IMR-90 (cell line): ENCODE data around the gene CFAP300. TPM values are rescaled to one million over a fixed set of nuclear protein-coding genes. Genes with fewer than 3 reads are reported as not detected.

Experiments
- ATAC-seq: fragments of 200-7000 bp; cut with Tn5 transposase; 2 replicates; pipeline ENCODE4 v1.9.1; 2020; ENCODE audit warnings: low read depth, mild to moderate bottlenecking, moderate library complexity
- BruUV-seq: library from RNA; stranded (reverse); fragments of 400-500 nt; replicated peaks from 2 replicates; lab custom pipeline; 2021; lab: Mats Ljungman, UMichigan
- CTCF ChIA-PET: fragments of 300-600 bp; formaldehyde crosslinking; extraction: SDS; loops from one replicate; lab custom pipeline; 2021; ENCODE audit warnings: antibody characterized with exemption; lab: Yijun Ruan, JAX
- POLR2A ChIA-PET: fragments of 300-600 bp; sonication (Branson Sonifier 250); formaldehyde crosslinking; loops from one replicate; lab custom pipeline; 2022; ENCODE audit warnings: antibody characterized with exemption; ENCODE audit not compliant: unreplicated experiment; lab: Charles Lee
- DNase-seq: peaks from one replicate; pipeline ENCODE4 v3.0.0; 2013
- H2AFZ ChIP-seq: replicated peaks from 2 replicates; pipeline ENCODE3; 2013; ENCODE audit warnings: low read length, mild to moderate bottlenecking; ENCODE audit not compliant: poor library complexity
- H2AK5ac ChIP-seq: 2 replicates; pipeline ENCODE4 v1.6.1; 2013; ENCODE audit warnings: low read depth, low read length, inconsistent platforms
- H2AK9ac ChIP-seq: replicated peaks from 2 replicates; pipeline ENCODE3; 2013; ENCODE audit warnings: mild to moderate bottlenecking, low read depth, low read length, moderate library complexity; ENCODE audit not compliant: poor library complexity
- H2BK120ac ChIP-seq: 2 replicates; pipeline ENCODE4 v1.6.1; 2013; ENCODE audit warnings: low read depth, low read length, inconsistent platforms
- H2BK15ac ChIP-seq: 3 replicates; pipeline ENCODE4 v1.6.1; 2013; ENCODE audit warnings: low read depth, low read length, inconsistent platforms
- H2BK20ac ChIP-seq: 2 replicates; pipeline ENCODE4 v1.6.1; 2013; ENCODE audit warnings: low read depth, mild to moderate bottlenecking, inconsistent platforms, low read length, moderate library complexity
- H2BK5ac ChIP-seq: 2 replicates; pipeline ENCODE4 v1.6.1; 2013; ENCODE audit warnings: mild to moderate bottlenecking, low read depth, low read length, inconsistent platforms; ENCODE audit not compliant: poor library complexity, severe bottlenecking
- H3K14ac ChIP-seq: replicated peaks from 2 replicates; pipeline ENCODE4 v1.6.1; 2013; ENCODE audit warnings: low read depth, low read length, inconsistent platforms
- H3K18ac ChIP-seq: 2 replicates; pipeline ENCODE4 v1.6.1; 2013; ENCODE audit warnings: low read depth, low read length, control low read depth
- H3K23ac ChIP-seq: 2 replicates; pipeline ENCODE4 v1.6.1; 2013; ENCODE audit warnings: low read depth, low read length, inconsistent platforms
- H3K27ac ChIP-seq: 2 replicates; pipeline ENCODE4 v1.5.1; 2013; ENCODE audit warnings: mild to moderate bottlenecking, control low read depth, low read length; ENCODE audit not compliant: insufficient read depth
- H3K27me3 ChIP-seq: 2 replicates; pipeline ENCODE4 v1.6.1; 2013; ENCODE audit warnings: low read length; ENCODE audit not compliant: control insufficient read depth, insufficient read depth
- H3K36me3 ChIP-seq: 2 replicates; pipeline ENCODE4 v1.6.1; 2013; ENCODE audit warnings: low read length, mixed read lengths; ENCODE audit not compliant: control insufficient read depth, insufficient read depth
- H3K4ac ChIP-seq: 2 replicates; pipeline ENCODE4 v1.6.1; 2013; ENCODE audit warnings: low read depth, low read length, inconsistent platforms
- H3K4me1 ChIP-seq: 2 replicates; pipeline ENCODE4 v1.6.1; 2013; ENCODE audit warnings: low read length, mixed read lengths; ENCODE audit not compliant: control insufficient read depth, insufficient read depth
- H3K4me2 ChIP-seq: 2 replicates; pipeline ENCODE4 v1.6.1; 2013; ENCODE audit warnings: low read depth, mild to moderate bottlenecking, control low read depth, low read length, moderate library complexity
- H3K4me3 ChIP-seq: 2 replicates; pipeline ENCODE4 v1.5.1; 2013; ENCODE audit warnings: low read depth, mild to moderate bottlenecking, control low read depth, low read length, moderate library complexity; ENCODE audit not compliant: insufficient read depth
- H3K56ac ChIP-seq: 2 replicates; pipeline ENCODE4 v1.6.1; 2013; ENCODE audit warnings: low read length, inconsistent platforms; ENCODE audit not compliant: insufficient read depth; ENCODE audit errors: extremely low read depth
- H3K79me1 ChIP-seq, 2 experiments: 2 replicates each; pipeline ENCODE4 v1.6.1; 2013; ENCODE audit warnings: low read length in 2 of 2, inconsistent platforms in 1 of 2, low read depth in 1 of 2
- H3K9ac ChIP-seq: 2 replicates; pipeline ENCODE4 v1.6.1; 2013; ENCODE audit warnings: low read depth, low read length, control low read depth
- H3K9me1 ChIP-seq: 2 replicates; pipeline ENCODE4 v1.6.1; 2013; ENCODE audit warnings: low read length, inconsistent platforms; ENCODE audit not compliant: insufficient read depth
- H3K9me3 ChIP-seq: 2 replicates; pipeline ENCODE4 v1.6.1; 2013; ENCODE audit warnings: low read length; ENCODE audit not compliant: control insufficient read depth, insufficient read depth
- H4K20me1 ChIP-seq: 2 replicates; pipeline ENCODE4 v1.6.1; 2013; ENCODE audit warnings: low read length, inconsistent platforms; ENCODE audit not compliant: insufficient read depth
- H4K5ac ChIP-seq: 2 replicates; pipeline ENCODE4 v1.6.1; 2013; ENCODE audit warnings: mild to moderate bottlenecking, low read depth, low read length, control low read depth
- H4K8ac ChIP-seq, 2 experiments: 2 replicates each; pipeline ENCODE4 v1.6.1; 2013; ENCODE audit warnings: low read depth in 2 of 2, low read length in 2 of 2, control low read depth in 1 of 2, inconsistent platforms in 1 of 2
- H4K91ac ChIP-seq: 2 replicates; pipeline ENCODE4 v1.6.1; 2013; ENCODE audit warnings: low read depth, low read length, inconsistent platforms; ENCODE audit not compliant: insufficient read depth
- CEBPB ChIP-seq: IDR thresholded peaks from 2 replicates; pipeline ENCODE4 v1.6.1; 2012; ENCODE audit warnings: low read depth, low read length, improper control_type of control experiment
- CHD1 ChIP-seq: IDR thresholded peaks from 2 replicates; pipeline ENCODE4 v1.6.1; 2012; ENCODE audit warnings: low read depth, low read length, improper control_type of control experiment
- FOS ChIP-seq: fragments of 150-350 bp; IDR thresholded peaks from 2 replicates; pipeline ENCODE4 v1.6.1; 2016; ENCODE audit warnings: low read depth, low read length
- MAFK ChIP-seq: IDR thresholded peaks from 2 replicates; pipeline ENCODE4 v1.6.1; 2012; ENCODE audit warnings: low read depth, low read length, improper control_type of control experiment
- MAZ ChIP-seq: IDR thresholded peaks from 2 replicates; pipeline ENCODE4 v1.6.1; 2012; ENCODE audit warnings: low read depth, mild to moderate bottlenecking, low read length, improper control_type of control experiment, moderate library complexity, borderline replicate concordance
- POLR2A ChIP-seq: IDR thresholded peaks from 2 replicates; pipeline ENCODE4 v1.6.1; 2012; ENCODE audit warnings: mild to moderate bottlenecking, low read depth, low read length
- RAD21 ChIP-seq: IDR thresholded peaks from 2 replicates; pipeline ENCODE4 v1.6.1; 2012; ENCODE audit warnings: low read length, improper control_type of control experiment
- RFX5 ChIP-seq: IDR thresholded peaks from 2 replicates; pipeline ENCODE4 v1.8.0; 2012; ENCODE audit warnings: low read depth, mild to moderate bottlenecking, low read length, moderate library complexity
- SMC3 ChIP-seq: fragments of 150-350 bp; IDR thresholded peaks from 2 replicates; pipeline ENCODE4 v1.6.1; 2016; ENCODE audit warnings: low read depth, mild to moderate bottlenecking, antibody characterized with exemption, low read length, moderate library complexity
- USF2 ChIP-seq: fragments of 150-350 bp; IDR thresholded peaks from 2 replicates; pipeline ENCODE4 v1.6.1; 2017; ENCODE audit warnings: mild to moderate bottlenecking, antibody characterized with exemption, low read length, low read depth
- WGBS, 2 experiments: methylation state at CpG; one replicate each; pipeline versions ENCODE4 v1.1.5 to v1.1.7; 2013; ENCODE audit warnings: missing lambda C conversion rate in 2 of 2; ENCODE audit not compliant: insufficient read length in 1 of 2; ENCODE audit errors: extremely low coverage in 2 of 2; 5-methylcytosine and 5-hydroxymethylcytosine counted together
- dilution Hi-C: fragments of 300-500 bp; cut with HindIII; formaldehyde crosslinking; loops from one replicate; pipeline ENCODE4 v1.14.3; 2018; ENCODE audit warnings: low sequenced_read_pairs; ENCODE audit not compliant: unreplicated experiment
- in situ Hi-C: fragments of 300-500 bp; cut with MboI; formaldehyde crosslinking; loops from 3 replicates; pipeline ENCODE4 v1.14.3; 2019; ENCODE audit warnings: low sequenced_read_pairs, inconsistent platforms, mixed read lengths
- intact Hi-C: fragments of 100-400 bp; cut with micrococcal nuclease; formaldehyde crosslinking; loops from 2 replicates; pipeline ENCODE4 v1.10.0; 2022
- polyA plus RNA-seq, 3 experiments: library from polyadenylated mRNA; depleted of rRNA; stranded (reverse); fragments of >200 nt; gene quantifications; 2 replicates each; pipeline ENCODE4 v1.2.3, GENCODE V29; 2012; ENCODE audit warnings: low replicate concordance in 1 of 3
- total RNA-seq: library from RNA; depleted of rRNA; stranded (reverse); fragments of >200 nt; gene quantifications from 2 replicates; pipeline ENCODE4 v1.2.3, GENCODE V29; 2012
- TF ChIP-seq, protein P1 (sequence below): fragments of 150-350 bp; IDR thresholded peaks from 2 replicates; pipeline ENCODE4 v1.6.1; 2016; ENCODE audit warnings: low read depth, mild to moderate bottlenecking, low read length, moderate library complexity, borderline replicate concordance
- TF ChIP-seq, protein P2 (sequence below): conservative IDR thresholded peaks from 2 replicates; pipeline ENCODE4 v1.5.1; 2012; ENCODE audit warnings: mild to moderate bottlenecking, low read depth, low read length, improper control_type of control experiment

CFAP300 gene
- total and polyA plus RNA-seq, 2 of the 4 experiments (the other 2 are of a cell fraction): 0.90 to 1.8 TPM

- Histone ChIP-seq H3K27me3 (no peaks in the 10 kb centered on the region), H3K18ac (peak overlapping the region; percentile 99), H3K4ac (peak overlapping the region; percentile 99), H3K27ac (peak overlapping the region; percentile 100), H3K56ac (peak overlapping the region; percentile 97), H3K9ac (peak overlapping the region; percentile 96), H2AK5ac (peak overlapping the region; percentile 47; the same call in 1 of the 2 replicates), H4K8ac (peak overlapping the region; percentile 73 to 77), H3K4me3 (peak overlapping the region; percentile 89), H4K91ac (peak overlapping the region; percentile 84), H2BK20ac (peak overlapping the region; percentile 60), H3K36me3 (peaks cover 6% of the 10 kb centered on the region), H2AFZ (no peak overlapping the region), H2BK5ac (peak overlapping the region; percentile 97), H3K4me1 (peaks cover 11% of the 10 kb centered on the region), H2BK15ac (peak overlapping the region; percentile 55; the same call in 2 of the 3 replicates), H3K4me2 (peak overlapping the region; percentile 100), H3K9me3 (no peaks in the 10 kb centered on the region), H4K5ac (peak overlapping the region; percentile 83), H3K23ac (peak overlapping the region; percentile 97), H3K14ac (peak overlapping the region; percentile 99), H2AK9ac (peak overlapping the region; percentile 17), H2BK120ac (peak overlapping the region; percentile 95), H4K20me1 (peaks cover 13% of the 10 kb centered on the region; the same call in 1 of the 2 replicates), H3K9me1 (no peaks in the 10 kb centered on the region; the same call in 1 of the 2 replicates), H3K79me1 (peaks cover 0 to 26% of the 10 kb centered on the region in 2 experiments; a peak in 2 of 4 replicates)
- dilution Hi-C loops (no loop called here), intact Hi-C loops (loop anchor here (1.0 to 5.0 kb wide), 4 partner anchors 60 to 235 kb away; partner anchors contain the start of gene BIRC2), in situ Hi-C loops (no loop called here)
- ChIA-PET POLR2A (no interaction called here), CTCF (no interaction called here)
- BruUV-seq: no TSS peak
- DNase-seq: peak; percentile 26
- TF ChIP-seq MAFK: no peak
- no peak for TF ChIP-seq RFX5
- TF ChIP-seq RAD21: no peak
- TF ChIP-seq, protein P1, sequence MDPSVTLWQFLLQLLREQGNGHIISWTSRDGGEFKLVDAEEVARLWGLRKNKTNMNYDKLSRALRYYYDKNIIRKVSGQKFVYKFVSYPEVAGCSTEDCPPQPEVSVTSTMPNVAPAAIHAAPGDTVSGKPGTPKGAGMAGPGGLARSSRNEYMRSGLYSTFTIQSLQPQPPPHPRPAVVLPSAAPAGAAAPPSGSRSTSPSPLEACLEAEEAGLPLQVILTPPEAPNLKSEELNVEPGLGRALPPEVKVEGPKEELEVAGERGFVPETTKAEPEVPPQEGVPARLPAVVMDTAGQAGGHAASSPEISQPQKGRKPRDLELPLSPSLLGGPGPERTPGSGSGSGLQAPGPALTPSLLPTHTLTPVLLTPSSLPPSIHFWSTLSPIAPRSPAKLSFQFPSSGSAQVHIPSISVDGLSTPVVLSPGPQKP: no peak
- no peak for TF ChIP-seq POLR2A
- TF ChIP-seq, protein P2, sequence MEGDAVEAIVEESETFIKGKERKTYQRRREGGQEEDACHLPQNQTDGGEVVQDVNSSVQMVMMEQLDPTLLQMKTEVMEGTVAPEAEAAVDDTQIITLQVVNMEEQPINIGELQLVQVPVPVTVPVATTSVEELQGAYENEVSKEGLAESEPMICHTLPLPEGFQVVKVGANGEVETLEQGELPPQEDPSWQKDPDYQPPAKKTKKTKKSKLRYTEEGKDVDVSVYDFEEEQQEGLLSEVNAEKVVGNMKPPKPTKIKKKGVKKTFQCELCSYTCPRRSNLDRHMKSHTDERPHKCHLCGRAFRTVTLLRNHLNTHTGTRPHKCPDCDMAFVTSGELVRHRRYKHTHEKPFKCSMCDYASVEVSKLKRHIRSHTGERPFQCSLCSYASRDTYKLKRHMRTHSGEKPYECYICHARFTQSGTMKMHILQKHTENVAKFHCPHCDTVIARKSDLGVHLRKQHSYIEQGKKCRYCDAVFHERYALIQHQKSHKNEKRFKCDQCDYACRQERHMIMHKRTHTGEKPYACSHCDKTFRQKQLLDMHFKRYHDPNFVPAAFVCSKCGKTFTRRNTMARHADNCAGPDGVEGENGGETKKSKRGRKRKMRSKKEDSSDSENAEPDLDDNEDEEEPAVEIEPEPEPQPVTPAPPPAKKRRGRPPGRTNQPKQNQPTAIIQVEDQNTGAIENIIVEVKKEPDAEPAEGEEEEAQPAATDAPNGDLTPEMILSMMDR: no peak
- no peak for TF ChIP-seq CEBPB
- TF ChIP-seq CHD1: no peak
- TF ChIP-seq USF2: no peak
- TF ChIP-seq SMC3: no peak
- TF ChIP-seq FOS: no peak
- no peak for TF ChIP-seq MAZ
- no peak for ATAC-seq
- WGBS, 2 experiments: 0% methylated on average over 1 of the region's 5 CpGs; no CpG with 5 or more reads in 1 of the 2 experiments
These were observed 65.2 kb downstream of the CFAP300 start for GRCh38 chr11:102112509-102112821.
